OCI-LY3 (cell line): ENCODE results near the gene ST8SIA1.

Source experiments
- H2AFZ ChIP-seq: fragments of 200-600, 300-600 bp; shearing (Covaris generic); 2 replicates; pipeline ENCODE4 v1.6.0; 2014; ENCODE audit warnings: antibody characterized with exemption, low read depth, low read length
- H3K27ac ChIP-seq: fragments of 200-600, 300-600 bp; sonication (generic); 2 replicates; pipeline ENCODE4 v1.5.1; 2014; ENCODE audit warnings: mild to moderate bottlenecking, low read length, moderate library complexity, mixed read lengths
- H3K27me3 ChIP-seq: fragments of 200-600, 300-600 bp; sonication (generic); 2 replicates; pipeline ENCODE4 v1.6.1; 2014; ENCODE audit warnings: low read depth, low read length, mixed read lengths
- H3K36me3 ChIP-seq: fragments of 200-600, 300-600 bp; sonication (generic); replicated peaks from 2 replicates; pipeline ENCODE3; 2014; ENCODE audit warnings: low read depth, low read length, mixed read lengths
- H3K4me1 ChIP-seq: fragments of 300-600, 200-600 bp; sonication (generic); 2 replicates; pipeline ENCODE4 v1.6.1; 2014; ENCODE audit warnings: low read length, mixed read lengths
- H3K4me2 ChIP-seq: fragments of 200-600, 300-600 bp; sonication (generic); 2 replicates; pipeline ENCODE4 v1.6.1; 2014; ENCODE audit warnings: low read length, mixed read lengths
- H3K4me3 ChIP-seq: fragments of 300-600, 200-600 bp; sonication (generic); 2 replicates; pipeline ENCODE4 v1.5.1; 2014; ENCODE audit warnings: antibody characterized with exemption, mild to moderate bottlenecking, low read length, moderate library complexity
- H3K79me2 ChIP-seq: fragments of 300-600, 200-600 bp; shearing (Covaris generic); 2 replicates; pipeline ENCODE4 v1.6.1; 2014; ENCODE audit warnings: mild to moderate bottlenecking, low read length, mixed read lengths
- H3K9ac ChIP-seq: fragments of 300-600, 200-600 bp; shearing (Covaris generic); 2 replicates; pipeline ENCODE4 v1.6.0; 2014; ENCODE audit warnings: mild to moderate bottlenecking, low read length, moderate library complexity
- H3K9me3 ChIP-seq: fragments of 200-600, 300-600 bp; shearing (Covaris generic); 2 replicates; pipeline ENCODE4 v1.6.1; 2014; ENCODE audit warnings: low read length, mixed read lengths; ENCODE audit not compliant: insufficient read depth
- H4K20me1 ChIP-seq: fragments of 200-600, 300-600 bp; sonication (generic); 2 replicates; pipeline ENCODE4 v1.6.1; 2016; ENCODE audit warnings: low read length, mixed read lengths; ENCODE audit not compliant: insufficient read depth
- EZH2phosphoT487 ChIP-seq: fragments of 200-600 bp; shearing (Covaris generic); IDR thresholded peaks from 2 replicates; pipeline ENCODE4 v1.6.1; 2018; ENCODE audit warnings: antibody characterized with exemption, mixed run types, low read depth
- TF ChIP-seq, protein P1 (sequence below): fragments of 200-600, 300-600 bp; sonication (generic); IDR thresholded peaks from 2 replicates; pipeline ENCODE4 v1.5.1; 2014; ENCODE audit warnings: antibody characterized with exemption, low read length, low read depth

Gene ST8SIA1

DNA sequence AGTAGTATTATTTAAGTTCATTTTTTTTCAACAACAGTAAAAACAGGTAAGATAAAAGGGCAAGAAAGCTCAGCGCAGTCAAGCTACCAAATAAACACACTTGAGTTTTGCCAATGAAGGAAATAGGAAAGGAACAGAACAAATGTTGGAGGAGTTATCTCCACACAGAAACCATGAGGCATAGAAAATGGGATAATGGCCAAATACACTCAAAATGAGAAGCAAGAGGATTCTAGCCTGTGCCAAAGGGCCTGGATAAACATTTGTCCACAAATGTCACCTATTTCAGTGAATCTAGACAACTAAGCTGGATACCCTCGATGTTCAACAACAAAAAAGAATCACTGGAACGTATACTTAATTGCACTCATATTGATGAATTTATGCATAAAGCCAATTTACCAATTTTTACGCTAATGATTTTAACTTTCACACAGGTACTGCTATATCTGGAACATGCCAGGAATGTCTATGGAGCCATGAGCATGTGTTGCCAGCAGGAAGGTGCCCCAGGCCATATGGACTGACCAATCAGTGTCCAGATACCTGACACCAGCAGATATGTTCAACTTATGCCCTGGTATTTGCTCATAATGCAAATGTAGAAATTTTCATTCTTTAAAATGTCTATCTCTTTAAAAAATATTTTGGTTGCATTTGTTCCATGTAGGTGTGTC is 21.1 kb downstream of the ST8SIA1 start:
- Histone ChIP-seq H3K79me2 (no peaks in the 10 kb centered on the region), H3K27ac (no peak overlapping the region), H3K9ac (no peak overlapping the region), H3K4me1 (peaks cover 6% of the 10 kb centered on the region), H3K4me2 (no peak overlapping the region), H3K36me3 (no peaks in the 10 kb centered on the region), H4K20me1 (no peaks in the 10 kb centered on the region), H3K27me3 (no peaks in the 10 kb centered on the region), H3K4me3 (no peak overlapping the region), H2AFZ (no peak overlapping the region), H3K9me3 (no peaks in the 10 kb centered on the region)
- TF ChIP-seq EZH2phosphoT487: no peak
- TF ChIP-seq, protein P1, sequence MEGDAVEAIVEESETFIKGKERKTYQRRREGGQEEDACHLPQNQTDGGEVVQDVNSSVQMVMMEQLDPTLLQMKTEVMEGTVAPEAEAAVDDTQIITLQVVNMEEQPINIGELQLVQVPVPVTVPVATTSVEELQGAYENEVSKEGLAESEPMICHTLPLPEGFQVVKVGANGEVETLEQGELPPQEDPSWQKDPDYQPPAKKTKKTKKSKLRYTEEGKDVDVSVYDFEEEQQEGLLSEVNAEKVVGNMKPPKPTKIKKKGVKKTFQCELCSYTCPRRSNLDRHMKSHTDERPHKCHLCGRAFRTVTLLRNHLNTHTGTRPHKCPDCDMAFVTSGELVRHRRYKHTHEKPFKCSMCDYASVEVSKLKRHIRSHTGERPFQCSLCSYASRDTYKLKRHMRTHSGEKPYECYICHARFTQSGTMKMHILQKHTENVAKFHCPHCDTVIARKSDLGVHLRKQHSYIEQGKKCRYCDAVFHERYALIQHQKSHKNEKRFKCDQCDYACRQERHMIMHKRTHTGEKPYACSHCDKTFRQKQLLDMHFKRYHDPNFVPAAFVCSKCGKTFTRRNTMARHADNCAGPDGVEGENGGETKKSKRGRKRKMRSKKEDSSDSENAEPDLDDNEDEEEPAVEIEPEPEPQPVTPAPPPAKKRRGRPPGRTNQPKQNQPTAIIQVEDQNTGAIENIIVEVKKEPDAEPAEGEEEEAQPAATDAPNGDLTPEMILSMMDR: no peak

- H4K20me1 ChIP-seq: no peaks in the 10 kb centered on the region
- no peaks in the 10 kb centered on the region for H3K9me3 ChIP-seq
- no peaks in the 10 kb centered on the region for H3K4me1 ChIP-seq
- no peaks in the 10 kb centered on the region for H3K27me3 ChIP-seq
- no peak overlapping the region for H3K9ac ChIP-seq
- no peak overlapping the region for H3K4me3 ChIP-seq
- TF ChIP-seq, protein P1: no peak
- no peak for TF ChIP-seq EZH2phosphoT487
- no peaks in the 10 kb centered on the region for H3K36me3 ChIP-seq
- H2AFZ ChIP-seq: no peak overlapping the region
- no peak overlapping the region for H3K27ac ChIP-seq
- H3K79me2 ChIP-seq: no peaks in the 10 kb centered on the region
- no peak overlapping the region for H3K4me2 ChIP-seq
Observed at GRCh38 chr12:22312336-22312735, 22.2 kb downstream of the ST8SIA1 start.

DNA sequence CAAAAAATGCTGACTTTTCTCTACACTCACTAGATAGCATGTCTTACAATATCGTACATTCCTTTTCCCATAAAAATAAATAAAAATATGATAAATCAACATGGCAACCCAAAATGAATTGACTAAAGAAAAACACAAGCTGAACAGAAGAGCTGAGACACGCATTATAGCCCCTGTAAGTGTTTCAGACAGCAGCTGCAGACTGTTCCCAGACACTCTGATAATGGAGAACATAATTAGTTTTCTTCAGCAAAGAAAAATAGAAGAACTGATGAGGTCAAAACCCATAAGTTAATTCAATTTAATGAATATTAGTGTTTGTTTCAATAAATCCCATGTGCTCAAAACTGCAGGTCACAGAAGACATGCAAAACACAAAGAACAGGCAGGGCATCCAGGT is 23.8 kb downstream of the ST8SIA1 start:
- Histone ChIP-seq H3K4me3 (no peak overlapping the region), H3K9me3 (no peaks in the 10 kb centered on the region), H3K9ac (no peak overlapping the region), H3K36me3 (no peaks in the 10 kb centered on the region), H3K4me2 (no peak overlapping the region), H4K20me1 (no peaks in the 10 kb centered on the region), H3K4me1 (no peaks in the 10 kb centered on the region), H3K79me2 (no peaks in the 10 kb centered on the region), H3K27ac (no peak overlapping the region), H3K27me3 (no peaks in the 10 kb centered on the region), H2AFZ (no peak overlapping the region)
- TF ChIP-seq, protein P1: no peak
- no peak for TF ChIP-seq EZH2phosphoT487

- H3K79me2 ChIP-seq: no peaks in the 10 kb centered on the region
- no peaks in the 10 kb centered on the region for H3K27me3 ChIP-seq
- no peaks in the 10 kb centered on the region for H3K4me1 ChIP-seq
- no peak overlapping the region for H3K4me3 ChIP-seq
- H3K36me3 ChIP-seq: no peaks in the 10 kb centered on the region
- no peak overlapping the region for H3K4me2 ChIP-seq
- H3K9ac ChIP-seq: no peak overlapping the region
- H4K20me1 ChIP-seq: no peaks in the 10 kb centered on the region
- no peak overlapping the region for H3K27ac ChIP-seq
- H3K9me3 ChIP-seq: no peaks in the 10 kb centered on the region
- no peak overlapping the region for H2AFZ ChIP-seq
- TF ChIP-seq EZH2phosphoT487: no peak
- TF ChIP-seq, protein P1: no peak
Observed at GRCh38 chr12:22310275-22310674, 24.2 kb downstream of the ST8SIA1 start.
